Uterus (tissue), 4 donors: ENCODE results near the gene C9orf78. TPM values are rescaled to one million over a fixed set of nuclear protein-coding genes. Genes with fewer than 3 reads are reported as not detected.

Experiments used
- DNase-seq, 2 donors: peaks; one replicate each; pipeline ENCODE4 v3.0.0-alpha.2; 2019 to 2020
- H3K27ac ChIP-seq, 2 donors: fragments of 200-600 bp; sonication (generic); 1 replicate in 1 of 2; 2 replicates in 1 of 2; pipeline ENCODE4 v1.5.1; 2016 to 2018
- H3K27me3 ChIP-seq, 2 donors: fragments of 200-600 bp; sonication (generic); one replicate each; pipeline ENCODE4 v1.5.1; 2018 to 2019; ENCODE audit warnings: control low read depth in 1 of 2
- H3K36me3 ChIP-seq, 2 donors: fragments of 200-600 bp; sonication (generic); one replicate each; pipeline ENCODE4 v1.5.1; 2019; ENCODE audit warnings: control low read depth in 1 of 2
- H3K4me1 ChIP-seq, 2 donors: fragments of 200-600 bp; sonication (generic); one replicate each; pipeline ENCODE4 v1.5.1; 2018 to 2019; ENCODE audit warnings: control low read depth in 1 of 2
- H3K4me3 ChIP-seq, 2 donors: fragments of 200-600 bp; sonication (generic); 1 replicate in 1 of 2; 2 replicates in 1 of 2; pipeline ENCODE4 v1.5.1; 2018 to 2019; ENCODE audit warnings: mild to moderate bottlenecking in 1 of 2
- H3K9me3 ChIP-seq, 2 donors: fragments of 200-600 bp; sonication (generic); one replicate each; pipeline ENCODE4 v1.5.1; 2019; ENCODE audit warnings: control low read depth in 1 of 2
- CTCF ChIP-seq, 4 experiments: fragments of 200-600 bp in 2 of 4; fragments of 450-650 bp in 2 of 4; sonication (generic) in 2 of 4; IDR thresholded peaks; one replicate each; pipeline ENCODE4 v1.5.1; 2016 to 2019; ENCODE audit warnings: antibody characterized with exemption in 4 of 4, mild to moderate bottlenecking in 2 of 4, moderate library complexity in 1 of 4
- POLR2A ChIP-seq, 2 donors: fragments of 450-650 bp; IDR thresholded peaks; one replicate each; pipeline ENCODE4 v1.6.1; 2016; ENCODE audit warnings: antibody characterized with exemption in 2 of 2, mild to moderate bottlenecking in 1 of 2, moderate library complexity in 1 of 2
- intact Hi-C: fragments of 100-400 bp; cut with DNase I; formaldehyde crosslinking; loops from one replicate; pipeline ENCODE4 v1.15.1; 2023; ENCODE audit warnings: low total_unique reads
- total RNA-seq, 4 donors: library from RNA; depleted of rRNA in 3 of 4; stranded (reverse); fragments of >200 nt in 3 of 4; gene quantifications; one replicate each; pipeline versions ENCODE4 v1.1.0 to v1.2.4, GENCODE V29; 2014 to 2023
- donor health status: DM: yes; HTN: yes; CAD: no.

The C9orf78 gene
- total RNA-seq, 4 donors from 2014 or later: 17.4 to 56.9 (median 35.0) TPM

GRCh38 chr9:129814432-129815223, 20.4 kb downstream of the C9orf78 start:
- Histone ChIP-seq H3K36me3 (no peaks in the 10 kb centered on the region), H3K27me3 (no peaks in the 10 kb centered on the region), H3K27ac (no peak overlapping the region), H3K9me3 (no peaks in the 10 kb centered on the region), H3K4me1 (no peaks in the 10 kb centered on the region), H3K4me3 (no peak overlapping the region)
- TF ChIP-seq CTCF (IDR thresholded peaks at IDR 0.05): no peak
- no peak for TF ChIP-seq POLR2A (IDR thresholded peaks at IDR 0.05)
- DNase-seq: no peak
- intact Hi-C loops: no loop called here

- H3K4me1 ChIP-seq: no peaks in the 10 kb centered on the region
- H3K36me3 ChIP-seq: no peaks in the 10 kb centered on the region
- no peaks in the 10 kb centered on the region for H3K9me3 ChIP-seq
- intact Hi-C loops: no loop called here
- H3K27me3 ChIP-seq: no peaks in the 10 kb centered on the region
- DNase-seq: no peak
- no peak overlapping the region for H3K27ac ChIP-seq
- TF ChIP-seq POLR2A (IDR thresholded peaks at IDR 0.05) (no peak), CTCF (IDR thresholded peaks at IDR 0.05) (no peak)
- H3K4me3 ChIP-seq: no peak overlapping the region
These were observed 21.4 kb downstream of the C9orf78 start for GRCh38 chr9:129813661-129814060.

- no peaks in the 10 kb centered on the region for H3K27me3 ChIP-seq
- no peak for DNase-seq
- no peaks in the 10 kb centered on the region for H3K36me3 ChIP-seq
- H3K4me1 ChIP-seq: no peaks in the 10 kb centered on the region
- no peak overlapping the region for H3K4me3 ChIP-seq
- no peak for TF ChIP-seq CTCF (IDR thresholded peaks at IDR 0.05)
- no peak for TF ChIP-seq POLR2A (IDR thresholded peaks at IDR 0.05)
- H3K27ac ChIP-seq: no peak overlapping the region
- no peaks in the 10 kb centered on the region for H3K9me3 ChIP-seq
- intact Hi-C loops: no loop called here
These were observed 22.7 kb downstream of the C9orf78 start for GRCh38 chr9:129812385-129812784.

GRCh38 chr9:129811967-129812363, 23.1 kb downstream of the C9orf78 start:
- no peak for DNase-seq
- Histone ChIP-seq H3K9me3 (no peaks in the 10 kb centered on the region), H3K4me1 (no peaks in the 10 kb centered on the region), H3K36me3 (no peaks in the 10 kb centered on the region), H3K4me3 (no peak overlapping the region), H3K27ac (no peak overlapping the region), H3K27me3 (no peaks in the 10 kb centered on the region)
- intact Hi-C loops: no loop called here
- TF ChIP-seq POLR2A (IDR thresholded peaks at IDR 0.05): no peak

GRCh38 chr9:129810788-129811187, 24.3 kb downstream of the C9orf78 start:
- DNase-seq: no peak
- Histone ChIP-seq H3K4me1 (no peaks in the 10 kb centered on the region), H3K4me3 (no peak overlapping the region), H3K36me3 (no peaks in the 10 kb centered on the region), H3K27ac (no peak overlapping the region), H3K27me3 (no peaks in the 10 kb centered on the region), H3K9me3 (no peaks in the 10 kb centered on the region)
- intact Hi-C loops: no loop called here
- TF ChIP-seq POLR2A (IDR thresholded peaks at IDR 0.05) (no peak), CTCF (IDR thresholded peaks at IDR 0.05) (no peak)
